OCI-LY3 (cell line): ENCODE measurements around the gene NRROS.
A peak's percentile ranks its signal among the peaks of the same experiment; 100 is the strongest.

Experiments
- H2AFZ ChIP-seq: fragments of 200-600, 300-600 bp; shearing (Covaris generic); 2 replicates; pipeline ENCODE4 v1.6.0; 2014; ENCODE audit warnings: antibody characterized with exemption, low read depth, low read length
- H3K27ac ChIP-seq: fragments of 200-600, 300-600 bp; sonication (generic); 2 replicates; pipeline ENCODE4 v1.5.1; 2014; ENCODE audit warnings: mild to moderate bottlenecking, low read length, moderate library complexity, mixed read lengths
- H3K27me3 ChIP-seq: fragments of 200-600, 300-600 bp; sonication (generic); 2 replicates; pipeline ENCODE4 v1.6.1; 2014; ENCODE audit warnings: low read depth, low read length, mixed read lengths
- H3K36me3 ChIP-seq: fragments of 200-600, 300-600 bp; sonication (generic); replicated peaks from 2 replicates; pipeline ENCODE3; 2014; ENCODE audit warnings: low read depth, low read length, mixed read lengths
- H3K4me1 ChIP-seq: fragments of 300-600, 200-600 bp; sonication (generic); 2 replicates; pipeline ENCODE4 v1.6.1; 2014; ENCODE audit warnings: low read length, mixed read lengths
- H3K4me2 ChIP-seq: fragments of 200-600, 300-600 bp; sonication (generic); 2 replicates; pipeline ENCODE4 v1.6.1; 2014; ENCODE audit warnings: low read length, mixed read lengths
- H3K4me3 ChIP-seq: fragments of 300-600, 200-600 bp; sonication (generic); 2 replicates; pipeline ENCODE4 v1.5.1; 2014; ENCODE audit warnings: antibody characterized with exemption, mild to moderate bottlenecking, low read length, moderate library complexity
- H3K79me2 ChIP-seq: fragments of 300-600, 200-600 bp; shearing (Covaris generic); 2 replicates; pipeline ENCODE4 v1.6.1; 2014; ENCODE audit warnings: mild to moderate bottlenecking, low read length, mixed read lengths
- H3K9ac ChIP-seq: fragments of 300-600, 200-600 bp; shearing (Covaris generic); 2 replicates; pipeline ENCODE4 v1.6.0; 2014; ENCODE audit warnings: mild to moderate bottlenecking, low read length, moderate library complexity
- H3K9me3 ChIP-seq: fragments of 200-600, 300-600 bp; shearing (Covaris generic); 2 replicates; pipeline ENCODE4 v1.6.1; 2014; ENCODE audit warnings: low read length, mixed read lengths; ENCODE audit not compliant: insufficient read depth
- H4K20me1 ChIP-seq: fragments of 200-600, 300-600 bp; sonication (generic); 2 replicates; pipeline ENCODE4 v1.6.1; 2016; ENCODE audit warnings: low read length, mixed read lengths; ENCODE audit not compliant: insufficient read depth
- CTCF ChIP-seq: fragments of 200-600, 300-600 bp; sonication (generic); IDR thresholded peaks from 2 replicates; pipeline ENCODE4 v1.5.1; 2014; ENCODE audit warnings: antibody characterized with exemption, low read length, low read depth
- EZH2phosphoT487 ChIP-seq: fragments of 200-600 bp; shearing (Covaris generic); IDR thresholded peaks from 2 replicates; pipeline ENCODE4 v1.6.1; 2018; ENCODE audit warnings: antibody characterized with exemption, mixed run types, low read depth

NRROS gene

GRCh38 chr3:196631682-196632045, 7.8 kb upstream of the NRROS start:
- Histone ChIP-seq H3K27me3 (no peaks in the 10 kb centered on the region), H2AFZ (no peak overlapping the region; the same call in 1 of the 2 replicates), H3K79me2 (peaks cover 35% of the 10 kb centered on the region), H3K4me3 (peak overlapping the region; percentile 89), H3K9ac (peak overlapping the region; percentile 99), H3K9me3 (no peaks in the 10 kb centered on the region), H3K4me2 (peak overlapping the region; percentile 98), H3K27ac (peak overlapping the region; percentile 98), H4K20me1 (no peaks in the 10 kb centered on the region), H3K36me3 (peaks cover 3% of the 10 kb centered on the region), H3K4me1 (peaks cover 55% of the 10 kb centered on the region)
- TF ChIP-seq EZH2phosphoT487 (no peak), CTCF (no peak)

GRCh38 chr3:196632046-196632751, 7.3 kb upstream of the NRROS start:
- Histone ChIP-seq H3K4me1 (peaks cover 57% of the 10 kb centered on the region), H3K79me2 (peaks cover 37% of the 10 kb centered on the region), H3K36me3 (peaks cover 3% of the 10 kb centered on the region), H3K27ac (peak overlapping the region; percentile 98), H3K9ac (peak overlapping the region; percentile 99), H3K9me3 (no peaks in the 10 kb centered on the region), H3K4me3 (peak overlapping the region; percentile 89), H4K20me1 (no peaks in the 10 kb centered on the region), H3K27me3 (no peaks in the 10 kb centered on the region), H3K4me2 (peak overlapping the region; percentile 98), H2AFZ (no peak overlapping the region; the same call in 1 of the 2 replicates)
- no peak for TF ChIP-seq EZH2phosphoT487
- TF ChIP-seq CTCF: peak; percentile 16; the same call in 1 of the 2 replicates

- H3K4me3 ChIP-seq: peak overlapping the region; percentile 89
- H3K9ac ChIP-seq: peak overlapping the region; percentile 99
Measured at GRCh38 chr3:196633555-196634151, 5.8 kb upstream of the NRROS start.

More at GRCh38 chr3:196633555-196634151, 5.8 kb upstream of the NRROS start:
- Histone ChIP-seq H3K4me2 (peak overlapping the region; percentile 98), H3K27ac (peak overlapping the region; percentile 98), H4K20me1 (no peaks in the 10 kb centered on the region), H3K9me3 (no peaks in the 10 kb centered on the region), H2AFZ (no peak overlapping the region), H3K4me1 (peaks cover 72% of the 10 kb centered on the region), H3K27me3 (no peaks in the 10 kb centered on the region), H3K36me3 (peaks cover 3% of the 10 kb centered on the region), H3K79me2 (peaks cover 52% of the 10 kb centered on the region)
- TF ChIP-seq EZH2phosphoT487 (no peak), CTCF (no peak)
